ENCODE data around the gene ZNF778. TPM values are rescaled to one million over a fixed set of nuclear protein-coding genes. Genes with fewer than 3 reads are reported as not detected.
A peak's percentile ranks its signal among the peaks of the same experiment; 100 is the strongest.

The ZNF778 gene
- total RNA-seq, 1 donor from 2014 or later = 21.5 TPM

DNA sequence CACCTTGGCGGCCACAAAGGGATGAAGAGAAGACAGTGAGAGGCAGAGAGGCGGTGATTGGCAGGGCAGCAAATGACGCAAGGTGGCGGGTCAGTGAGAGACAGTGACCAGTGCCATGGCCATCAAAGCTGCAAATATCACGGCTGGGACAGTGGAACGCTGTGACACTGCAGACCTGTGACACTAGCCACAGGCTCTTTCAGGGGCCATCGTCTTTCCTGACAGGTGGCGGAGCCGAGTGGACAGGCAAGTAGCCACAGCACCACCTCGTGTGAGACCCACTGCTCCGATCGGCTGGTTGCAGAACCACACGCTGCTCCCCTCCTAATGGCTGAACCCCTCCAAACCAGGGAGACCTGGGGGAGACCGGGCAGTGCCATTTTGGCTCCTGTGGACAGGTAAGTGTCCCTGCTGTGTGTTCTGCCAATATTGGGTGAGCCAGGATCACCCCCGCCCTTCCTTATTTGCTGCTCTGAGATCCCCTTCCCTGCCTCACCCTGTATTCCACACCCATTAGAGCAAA, 7.9 kb upstream of the ZNF778 start:
- no peak for DNase-seq (ENCODE audit: low spot score)
- H2AFZ ChIP-seq (replicated peaks) = no peak overlapping the region
- H3K4me3 ChIP-seq = no peak overlapping the region
- H3K4me1 ChIP-seq = no peaks in the 10 kb centered on the region
- Mint-ChIP-seq H3K4me1 (no peaks in the 10 kb centered on the region), H3K27ac (no peak overlapping the region), H3K9me3 (no peaks in the 10 kb centered on the region), H3K27me3 (ENCODE audit: insufficient read depth, low read depth) (peaks cover 15% of the 10 kb centered on the region), H3K36me3 (no peaks in the 10 kb centered on the region), H3K4me3 (no peak overlapping the region)
- no peak overlapping the region for H3K4me2 ChIP-seq
- no peaks in the 10 kb centered on the region for H4K20me1 ChIP-seq (ENCODE audit: low read depth)
- H3K27me3 ChIP-seq = peaks cover 54% of the 10 kb centered on the region
- H3F3A ChIP-seq (ENCODE audit: low read depth) = no peaks in the 10 kb centered on the region
- no peak overlapping the region for H3K27ac ChIP-seq
- no peak overlapping the region for H3K9ac ChIP-seq
- no peaks in the 10 kb centered on the region for H3K36me3 ChIP-seq
- no peak for TF ChIP-seq EZH2 (IDR thresholded peaks at IDR 0.05)
- TF ChIP-seq, protein P1, sequence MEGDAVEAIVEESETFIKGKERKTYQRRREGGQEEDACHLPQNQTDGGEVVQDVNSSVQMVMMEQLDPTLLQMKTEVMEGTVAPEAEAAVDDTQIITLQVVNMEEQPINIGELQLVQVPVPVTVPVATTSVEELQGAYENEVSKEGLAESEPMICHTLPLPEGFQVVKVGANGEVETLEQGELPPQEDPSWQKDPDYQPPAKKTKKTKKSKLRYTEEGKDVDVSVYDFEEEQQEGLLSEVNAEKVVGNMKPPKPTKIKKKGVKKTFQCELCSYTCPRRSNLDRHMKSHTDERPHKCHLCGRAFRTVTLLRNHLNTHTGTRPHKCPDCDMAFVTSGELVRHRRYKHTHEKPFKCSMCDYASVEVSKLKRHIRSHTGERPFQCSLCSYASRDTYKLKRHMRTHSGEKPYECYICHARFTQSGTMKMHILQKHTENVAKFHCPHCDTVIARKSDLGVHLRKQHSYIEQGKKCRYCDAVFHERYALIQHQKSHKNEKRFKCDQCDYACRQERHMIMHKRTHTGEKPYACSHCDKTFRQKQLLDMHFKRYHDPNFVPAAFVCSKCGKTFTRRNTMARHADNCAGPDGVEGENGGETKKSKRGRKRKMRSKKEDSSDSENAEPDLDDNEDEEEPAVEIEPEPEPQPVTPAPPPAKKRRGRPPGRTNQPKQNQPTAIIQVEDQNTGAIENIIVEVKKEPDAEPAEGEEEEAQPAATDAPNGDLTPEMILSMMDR (IDR thresholded peaks at IDR 0.05) = peak; percentile 17
- no peaks in the 10 kb centered on the region for H3K9me3 ChIP-seq (ENCODE audit: low read depth)
- no peaks in the 10 kb centered on the region for H3K79me2 ChIP-seq (ENCODE audit: low read depth)

DNA sequence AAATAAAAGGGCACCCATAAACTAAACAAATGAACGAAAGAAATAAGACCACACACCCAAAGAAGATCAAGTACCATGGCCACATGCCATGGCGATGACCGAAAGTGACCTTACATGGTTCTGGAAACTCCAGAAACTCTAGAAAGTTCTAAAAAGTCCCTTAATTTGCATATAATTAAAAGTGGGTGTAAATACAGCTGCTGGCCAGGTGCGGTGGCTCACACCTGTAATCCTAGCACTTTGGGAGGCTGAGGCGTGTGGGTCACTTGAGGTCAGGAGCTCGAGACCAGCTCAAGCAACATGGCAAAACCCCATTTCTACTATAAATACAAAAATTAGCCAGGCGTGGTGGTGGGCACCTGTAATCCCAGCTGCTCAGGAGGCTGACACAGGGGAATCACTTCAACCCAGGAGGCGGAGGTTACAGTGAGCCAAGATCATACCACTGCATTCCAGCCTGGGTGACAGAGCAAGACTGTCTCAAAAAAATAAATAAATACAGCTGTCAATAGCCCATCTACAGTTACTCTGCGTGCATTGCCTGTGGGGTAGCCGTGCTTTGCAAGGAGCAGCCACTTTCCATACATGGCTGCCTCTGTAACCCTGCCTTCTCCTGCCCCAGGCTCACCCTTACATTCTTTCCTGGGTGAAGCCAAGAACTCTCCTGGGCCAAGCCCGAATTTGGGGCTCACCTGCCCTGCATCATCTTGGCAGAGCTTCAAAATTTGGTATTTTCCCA, 7.2 kb upstream of the ZNF778 start:
- H3K4me3 ChIP-seq = no peak overlapping the region
- no peaks in the 10 kb centered on the region for H3K36me3 Mint-ChIP-seq
- no peak overlapping the region for H3K4me3 Mint-ChIP-seq
- no peaks in the 10 kb centered on the region for H3K36me3 ChIP-seq
- H3K27me3 Mint-ChIP-seq (ENCODE audit: insufficient read depth, low read depth) = peaks cover 11% of the 10 kb centered on the region
- no peak for TF ChIP-seq EZH2 (IDR thresholded peaks at IDR 0.05)
- TF ChIP-seq EZH2phosphoT487 (IDR thresholded peaks at IDR 0.05) = no peak
- TF ChIP-seq, protein P1 (IDR thresholded peaks at IDR 0.05) = no peak
- H3K4me1 ChIP-seq = no peaks in the 10 kb centered on the region
- no peak overlapping the region for H3K27ac ChIP-seq
- H3K9ac ChIP-seq = no peak overlapping the region
- H3K79me2 ChIP-seq (ENCODE audit: low read depth) = no peaks in the 10 kb centered on the region
- no peaks in the 10 kb centered on the region for H4K20me1 ChIP-seq (ENCODE audit: low read depth)
- H3K27me3 ChIP-seq = peaks cover 48% of the 10 kb centered on the region
- no peaks in the 10 kb centered on the region for H3K4me1 Mint-ChIP-seq
- H3K9me3 ChIP-seq (ENCODE audit: low read depth) = no peaks in the 10 kb centered on the region
- H3K27ac Mint-ChIP-seq = peak overlapping the region; percentile 4
- no peaks in the 10 kb centered on the region for H3F3A ChIP-seq (ENCODE audit: low read depth)
- H2AFZ ChIP-seq (replicated peaks) = no peak overlapping the region
- no peak for DNase-seq (ENCODE audit: low spot score)
- no peak overlapping the region for H3K4me2 ChIP-seq
- no peaks in the 10 kb centered on the region for H3K9me3 Mint-ChIP-seq

DNA sequence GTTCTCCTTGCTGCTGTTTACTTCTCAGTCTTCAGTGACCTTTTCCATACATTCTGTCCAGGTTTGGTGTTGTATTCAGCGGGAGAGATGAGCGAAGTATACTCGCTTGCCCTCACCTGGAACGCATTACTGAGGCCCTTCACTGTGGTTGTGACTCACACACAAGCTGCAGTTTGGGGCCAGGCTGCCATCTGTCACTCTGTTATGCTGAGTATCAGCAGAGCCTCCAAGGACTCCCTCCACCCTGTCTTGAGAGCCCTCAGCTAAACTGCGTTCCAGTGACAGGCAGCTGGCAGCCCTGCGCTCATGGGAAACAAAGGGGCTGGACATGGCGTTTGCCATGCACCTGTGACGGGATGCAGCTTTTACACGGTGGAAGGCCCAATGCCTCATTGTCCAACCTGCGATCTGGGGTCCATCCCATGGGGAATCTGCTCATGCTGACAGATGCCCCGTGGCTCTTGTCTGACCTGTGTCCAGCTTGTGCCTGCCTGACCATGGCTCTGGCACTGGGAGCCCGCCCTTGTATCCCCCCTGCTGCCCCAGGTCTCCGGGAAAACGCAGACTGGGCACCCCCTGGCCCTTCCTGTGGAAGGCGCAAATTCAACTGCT, 6.5 kb upstream of the ZNF778 start:
- Histone ChIP-seq H3K4me3 (no peak overlapping the region), H2AFZ (replicated peaks) (no peak overlapping the region), H4K20me1 (ENCODE audit: low read depth) (no peaks in the 10 kb centered on the region), H3K4me2 (no peak overlapping the region), H3K27me3 (peaks cover 47% of the 10 kb centered on the region), H3K9ac (no peak overlapping the region), H3K36me3 (no peaks in the 10 kb centered on the region), H3K27ac (no peak overlapping the region), H3K79me2 (ENCODE audit: low read depth) (no peaks in the 10 kb centered on the region), H3K4me1 (no peaks in the 10 kb centered on the region), H3F3A (ENCODE audit: low read depth) (no peaks in the 10 kb centered on the region), H3K9me3 (ENCODE audit: low read depth) (no peaks in the 10 kb centered on the region)
- DNase-seq (ENCODE audit: low spot score) = no peak
- H3K27ac Mint-ChIP-seq = peak overlapping the region; percentile 4
- H3K4me1 Mint-ChIP-seq = no peaks in the 10 kb centered on the region
- peaks cover 11% of the 10 kb centered on the region for H3K27me3 Mint-ChIP-seq (ENCODE audit: insufficient read depth, low read depth)
- TF ChIP-seq, protein P1 (IDR thresholded peaks at IDR 0.05) = no peak
- no peak overlapping the region for H3K4me3 Mint-ChIP-seq
- no peaks in the 10 kb centered on the region for H3K9me3 Mint-ChIP-seq
- H3K36me3 Mint-ChIP-seq = no peaks in the 10 kb centered on the region

Measured in neural progenitor cell (in vitro differentiated cells).